Left forelimb (tissue), 1 donor: ENCODE results near the gene EML4.
"Not testable (repeated sequence)": the region's sequence is repeated elsewhere in the genome, so short reads cannot be mapped to it uniquely, and the experiment has no call there.

Source experiments
- DNase-seq: peaks from one replicate; pipeline ENCODE4 v3.0.0-alpha.2; 2018; ENCODE audit warnings: low spot score

EML4 gene

DNA sequence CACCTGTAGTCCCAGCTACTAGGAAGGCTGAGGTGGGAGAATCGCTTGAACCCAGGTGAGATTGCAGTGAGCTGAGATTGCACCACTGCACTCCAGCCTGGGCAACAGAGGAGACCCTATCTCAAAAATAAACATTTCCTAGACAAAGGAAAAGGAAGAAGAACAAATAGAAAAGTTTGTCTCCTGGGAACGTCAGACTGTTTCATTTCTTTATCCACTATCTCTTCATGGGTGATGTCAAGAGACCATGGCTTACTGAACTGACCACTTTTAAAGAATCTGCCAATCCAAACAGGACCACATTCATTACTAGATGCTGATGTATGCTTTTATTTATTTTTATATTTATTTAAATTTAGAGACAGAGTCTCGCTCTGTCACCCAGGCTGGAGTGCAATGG lies 165.1 kb downstream of the EML4 start:
- no peak for DNase-seq

DNA sequence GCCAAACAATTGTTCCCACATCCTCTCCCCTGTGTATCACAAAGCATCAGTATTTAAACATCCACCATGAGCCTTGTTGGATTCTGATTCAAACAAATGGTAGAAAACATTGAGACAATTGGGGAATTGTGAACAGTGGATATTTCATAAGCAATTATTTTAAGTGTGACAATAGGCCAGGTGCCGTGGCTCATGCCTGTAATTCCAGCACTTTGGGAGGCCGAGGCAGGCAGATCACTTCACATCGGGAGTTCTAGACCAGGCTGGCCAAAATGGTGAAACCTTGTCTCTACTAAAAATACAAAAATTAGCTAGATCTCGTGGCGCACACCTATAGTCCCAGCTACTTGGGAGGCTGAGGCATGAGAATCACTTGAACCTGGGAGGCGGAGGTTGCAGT lies 165.7 kb downstream of the EML4 start:
- DNase-seq, result not testable (repeated sequence)

DNA sequence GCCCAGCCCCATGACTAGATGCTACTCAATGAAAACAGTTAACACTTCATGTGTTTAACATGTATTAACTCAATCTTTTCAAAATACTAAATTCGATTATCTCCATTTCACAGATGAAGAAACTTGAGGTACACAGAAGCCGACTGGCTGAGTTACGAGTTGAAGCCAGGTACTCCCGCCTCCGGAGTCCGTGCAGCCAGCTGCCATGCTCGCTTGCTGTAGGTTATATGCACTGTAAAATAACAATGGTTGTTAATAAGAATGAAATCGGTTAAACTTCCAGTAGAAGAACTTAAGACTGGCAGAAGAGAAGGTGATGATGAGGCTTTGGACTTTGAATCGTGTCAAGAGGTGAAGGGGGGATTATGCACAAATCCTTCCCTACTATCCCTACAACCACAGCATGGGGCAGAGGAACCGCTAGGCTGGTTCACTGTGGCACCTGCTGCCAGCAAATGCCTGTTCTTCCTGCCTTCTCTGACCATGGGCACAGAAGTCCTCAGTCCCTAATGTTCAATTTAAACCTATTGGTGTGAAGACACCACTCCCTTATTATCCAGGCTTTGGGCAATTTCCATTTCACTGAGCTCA lies 166.5 kb downstream of the EML4 start:
- no peak for DNase-seq

DNA sequence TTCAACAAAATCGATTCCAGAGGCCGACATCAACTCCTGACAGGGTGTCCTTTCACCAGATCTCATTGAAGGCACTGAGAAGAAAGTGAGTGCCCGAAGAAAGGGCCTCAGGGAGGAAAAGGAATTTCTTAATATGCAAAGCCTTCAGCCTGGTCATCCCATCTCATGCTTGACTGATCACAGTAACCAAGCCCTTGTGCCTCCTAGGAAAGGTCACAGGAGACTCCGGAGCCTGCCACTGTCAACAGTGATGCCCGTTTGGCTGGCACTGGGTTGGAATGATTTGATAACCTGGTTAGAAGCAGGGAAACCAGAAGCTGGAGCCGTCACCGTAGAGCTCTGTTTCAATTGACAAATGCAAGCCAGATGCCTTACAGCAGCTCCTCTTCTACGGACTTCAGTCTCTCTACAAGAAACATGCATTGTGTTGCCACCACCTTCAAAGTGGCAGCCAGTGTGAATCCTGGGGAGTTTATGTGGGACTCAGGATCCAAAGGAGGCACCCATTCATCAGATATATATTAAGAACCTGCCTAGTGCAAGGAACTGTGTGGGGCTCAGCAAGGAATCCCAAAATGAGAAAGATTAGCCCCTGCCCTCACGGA lies 167.3 kb downstream of the EML4 start:
- DNase-seq, result no peak

DNA sequence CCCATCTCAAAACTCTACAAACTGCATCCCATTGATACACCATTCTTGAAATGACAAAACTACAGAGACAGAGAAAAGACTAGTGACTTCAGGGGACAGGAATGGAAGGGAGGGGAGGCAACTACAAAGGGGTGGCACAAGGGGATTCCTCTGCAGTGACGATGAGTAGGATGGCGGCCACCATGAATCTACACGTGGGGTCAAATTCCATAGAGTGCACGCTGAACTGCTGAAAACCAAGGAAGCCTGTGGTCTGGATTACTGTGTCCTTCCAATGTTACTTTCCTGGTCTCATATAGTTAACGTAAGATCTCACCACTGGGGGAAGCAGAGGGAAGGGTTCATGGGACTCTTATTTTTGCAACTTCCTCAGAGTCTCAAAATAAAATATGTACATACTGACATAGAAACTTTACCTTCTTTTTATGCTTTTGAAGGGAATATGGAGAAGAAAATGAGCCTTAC lies 168.2 kb downstream of the EML4 start:
- no peak for DNase-seq

DNA sequence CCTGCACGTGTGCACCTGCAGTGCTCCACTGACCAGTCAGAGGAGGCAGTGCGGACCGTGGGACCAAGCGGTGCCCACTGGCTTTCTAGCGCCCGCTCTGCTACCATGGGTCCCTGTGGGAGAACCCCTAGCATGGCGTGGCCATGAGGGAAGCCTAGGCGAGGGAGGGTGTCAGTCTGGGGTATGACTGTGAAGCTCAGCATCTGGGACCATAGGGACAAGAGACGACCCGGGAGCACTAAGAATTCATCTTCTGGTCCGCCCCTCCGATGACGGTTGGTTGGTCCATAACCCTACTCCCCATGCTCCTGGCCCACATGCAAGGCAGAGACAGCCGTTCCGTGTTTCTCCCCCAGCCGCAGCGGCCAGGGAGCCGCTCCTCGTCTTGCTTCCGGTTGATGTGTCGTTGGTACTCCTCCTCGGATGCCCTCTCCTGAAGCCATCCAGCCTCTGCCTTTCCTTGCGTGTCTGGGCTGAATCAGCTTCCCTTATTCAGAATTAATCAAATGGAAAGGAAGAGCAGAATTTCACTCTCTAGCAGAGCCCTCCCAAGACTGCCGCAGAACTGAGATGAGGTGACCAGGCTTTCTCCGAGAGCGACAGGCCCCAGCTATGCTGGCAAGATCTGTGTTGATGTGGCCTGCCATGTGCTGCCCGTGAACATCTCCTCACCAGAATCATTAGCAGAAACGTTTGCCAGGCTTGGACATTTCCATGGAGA lies 168.9 kb downstream of the EML4 start:
- no peak for DNase-seq

DNA sequence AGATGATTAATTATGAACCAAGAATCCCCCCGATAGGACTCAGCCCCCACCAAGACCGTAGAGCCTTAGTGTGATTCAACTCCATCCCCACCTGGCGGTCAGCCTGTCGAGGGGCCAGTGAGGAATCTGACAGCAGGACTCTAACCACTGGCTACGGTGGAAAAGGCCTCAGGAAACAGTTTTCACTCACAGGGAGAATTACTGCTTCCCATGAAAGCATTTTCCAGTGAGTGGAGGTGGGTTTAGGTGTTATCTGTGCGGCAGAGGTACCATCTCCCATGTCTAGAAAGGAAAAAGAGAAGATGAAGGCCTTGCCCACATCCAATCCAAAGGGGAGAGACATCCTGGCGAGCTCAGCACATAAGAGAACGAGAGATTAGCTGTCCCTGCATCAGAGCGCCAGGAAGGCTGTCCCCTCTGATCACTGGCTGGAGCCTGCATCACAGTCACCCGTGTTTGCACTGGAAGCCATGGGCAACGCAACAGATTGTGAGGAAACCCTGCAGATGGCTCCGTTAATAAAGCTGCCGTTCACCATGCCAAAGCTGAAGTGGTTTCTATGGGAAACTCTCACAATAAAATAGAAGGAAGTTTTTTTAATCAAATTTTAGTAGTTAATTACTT lies 169.5 kb downstream of the EML4 start:
- no peak for DNase-seq

DNA sequence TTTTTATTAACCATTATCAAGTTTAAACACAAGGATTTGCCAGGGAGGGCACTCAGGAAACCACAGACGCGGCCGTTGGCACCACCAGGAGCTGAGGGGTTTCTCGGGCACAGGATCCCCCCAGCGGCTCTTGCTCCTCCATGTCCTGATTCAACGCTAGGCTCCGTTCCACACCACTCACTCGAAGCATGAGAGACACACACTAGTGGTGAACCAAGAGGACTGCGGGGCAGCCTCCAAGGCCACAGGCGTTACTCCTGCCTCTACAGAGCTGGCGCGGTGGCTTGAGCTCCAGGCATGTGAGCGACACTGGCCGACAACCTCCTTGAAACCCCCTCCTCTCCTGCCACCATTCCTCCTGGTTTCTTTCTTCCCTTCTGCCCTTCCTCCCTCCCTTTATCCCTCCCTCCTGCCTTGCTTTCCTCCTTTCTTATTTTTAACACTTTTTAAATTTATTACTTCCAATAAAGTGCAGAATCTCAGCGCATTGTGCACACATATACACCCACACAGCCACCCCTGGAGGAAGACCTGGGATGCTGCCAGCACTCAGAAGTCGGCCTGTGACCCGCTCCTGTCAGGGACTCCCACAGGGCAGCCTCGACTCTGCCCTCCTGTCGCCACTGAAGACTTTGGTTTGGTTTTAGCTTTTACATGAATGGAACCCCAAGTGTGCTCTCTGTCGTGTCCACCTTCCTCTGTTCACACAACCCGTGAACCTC lies 170.2 kb downstream of the EML4 start:
- DNase-seq, result no peak

DNA sequence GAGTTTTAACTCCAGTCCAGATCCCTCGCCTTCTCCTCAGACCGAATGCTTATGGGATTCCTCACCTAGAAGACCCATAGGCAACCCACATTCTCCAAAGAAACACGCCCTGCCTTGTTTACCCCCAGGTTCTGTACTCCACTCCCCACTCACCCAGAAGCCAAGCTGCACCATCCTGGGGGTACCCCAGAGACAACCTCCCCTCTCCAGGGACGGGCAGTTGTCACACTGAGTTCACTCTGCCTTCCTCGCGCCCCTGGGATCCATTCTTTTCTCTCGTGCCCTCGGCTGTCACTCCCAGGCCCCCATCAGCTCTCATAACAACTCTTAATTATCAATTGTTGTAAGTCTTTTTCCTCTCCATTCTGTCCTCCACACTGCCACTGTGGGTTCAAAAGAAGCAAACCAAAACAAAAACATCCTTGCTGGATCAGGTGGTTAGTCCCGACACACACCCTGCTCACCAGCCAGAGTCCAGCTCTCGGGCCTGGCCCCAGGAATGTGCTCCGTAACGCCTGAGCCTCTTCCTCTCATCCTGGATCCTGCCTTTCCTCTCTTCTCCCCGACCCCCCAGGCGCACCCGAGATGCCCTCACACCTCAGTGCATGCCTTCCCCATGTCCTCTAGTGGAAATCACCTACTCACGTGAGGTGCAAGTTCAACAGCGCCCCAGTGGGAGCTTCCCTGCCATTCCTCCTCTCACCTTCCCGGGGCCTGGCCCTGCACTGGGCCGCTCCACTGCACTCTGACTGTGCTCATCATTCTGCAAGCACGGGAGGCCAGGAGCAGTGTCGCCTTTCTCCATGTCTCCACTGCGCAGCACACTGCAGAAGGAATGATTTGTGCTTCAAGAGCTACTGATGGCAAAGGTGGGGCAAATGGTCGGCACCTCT lies 171.1 kb downstream of the EML4 start:
- DNase-seq, result no peak

DNA sequence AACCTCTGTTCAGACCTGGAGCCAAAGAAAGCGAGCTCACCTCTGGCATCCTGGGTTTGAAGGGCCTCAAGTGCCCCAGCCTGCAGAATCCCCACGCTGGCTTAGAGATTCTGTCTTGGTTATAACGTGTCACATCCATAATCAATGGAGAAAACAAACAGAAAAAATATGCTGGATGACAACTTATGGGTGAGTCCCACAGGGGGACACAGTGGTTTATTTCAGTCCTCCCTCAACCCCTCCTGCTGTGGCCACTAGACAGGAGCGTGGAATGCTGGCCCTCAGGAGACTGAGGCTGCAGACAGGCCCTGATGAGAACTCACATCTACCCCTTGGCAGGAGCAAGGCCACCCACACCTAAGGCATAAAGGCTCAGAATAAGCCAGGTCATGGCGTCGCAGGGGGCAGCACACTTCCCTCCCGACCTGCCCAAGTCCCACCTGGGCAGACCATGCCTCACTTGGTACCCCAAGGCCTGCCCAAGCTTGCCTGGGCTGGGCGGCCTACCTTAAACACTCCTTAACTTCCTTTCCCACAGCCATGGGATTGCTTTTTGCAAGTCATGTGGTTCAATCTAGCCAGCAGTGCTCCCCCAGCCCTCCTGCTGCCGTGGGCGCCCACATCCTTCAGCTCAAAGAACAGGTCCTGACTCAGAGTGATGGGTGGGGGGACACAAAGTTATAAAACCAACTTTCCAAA lies 171.9 kb downstream of the EML4 start:
- no peak for DNase-seq

DNA sequence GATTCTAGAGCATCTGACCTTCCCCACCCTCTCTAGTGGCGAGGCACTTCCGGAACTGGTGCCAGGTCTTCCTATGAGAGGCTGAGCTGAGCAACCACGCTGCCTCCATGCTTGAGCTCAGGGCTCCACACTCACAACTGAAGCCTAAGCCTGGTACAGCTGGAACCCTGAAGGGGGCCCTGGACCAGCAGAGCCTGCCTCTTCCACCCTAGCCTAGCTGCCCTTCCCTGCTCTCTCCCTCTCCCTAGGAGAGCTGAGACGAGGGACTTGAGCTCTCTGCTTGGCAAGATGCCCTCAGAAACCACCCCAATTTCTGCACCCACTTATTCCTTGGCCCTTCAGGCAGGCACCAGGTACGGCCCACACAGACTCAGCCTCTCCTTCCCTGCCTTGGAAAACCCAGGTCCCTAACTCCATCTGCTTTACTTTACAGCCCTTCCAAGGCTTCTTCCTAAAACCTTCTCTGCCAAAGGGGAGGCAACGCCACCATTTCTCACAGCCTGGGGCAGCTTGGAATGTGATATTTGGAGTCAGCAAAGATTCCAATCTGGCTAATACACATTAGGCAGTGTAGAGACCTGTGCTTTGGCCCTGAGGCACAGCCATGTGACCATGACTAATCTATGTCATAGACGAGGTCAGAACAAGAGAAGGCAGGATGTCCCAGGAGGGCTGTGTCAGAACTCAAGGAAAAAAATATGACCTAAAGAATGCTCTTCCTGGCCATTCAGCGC lies 173.1 kb downstream of the EML4 start:
- DNase-seq, result no peak

DNA sequence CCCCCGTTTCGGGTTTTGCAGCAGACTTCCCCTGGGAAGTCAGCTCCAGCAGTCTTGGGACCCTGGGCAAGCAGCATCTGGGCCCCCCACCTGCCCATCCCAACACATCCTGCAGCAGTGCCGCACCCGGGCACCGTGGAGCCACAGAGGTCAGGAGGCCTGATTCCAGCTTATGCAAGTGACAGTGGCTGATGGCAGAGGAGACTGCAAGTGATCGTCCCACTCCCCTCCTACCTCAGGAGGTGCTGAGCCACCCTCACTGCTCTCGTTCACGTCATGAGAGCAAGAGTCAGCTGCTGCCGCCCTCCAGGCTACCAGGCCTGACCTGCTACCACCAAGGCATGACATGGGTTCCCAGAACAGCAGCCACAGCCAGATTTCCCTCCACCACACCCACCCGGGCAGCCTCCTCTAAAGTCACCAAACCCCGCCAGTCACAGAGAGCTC lies 173.7 kb downstream of the EML4 start:
- DNase-seq, result no peak

DNA sequence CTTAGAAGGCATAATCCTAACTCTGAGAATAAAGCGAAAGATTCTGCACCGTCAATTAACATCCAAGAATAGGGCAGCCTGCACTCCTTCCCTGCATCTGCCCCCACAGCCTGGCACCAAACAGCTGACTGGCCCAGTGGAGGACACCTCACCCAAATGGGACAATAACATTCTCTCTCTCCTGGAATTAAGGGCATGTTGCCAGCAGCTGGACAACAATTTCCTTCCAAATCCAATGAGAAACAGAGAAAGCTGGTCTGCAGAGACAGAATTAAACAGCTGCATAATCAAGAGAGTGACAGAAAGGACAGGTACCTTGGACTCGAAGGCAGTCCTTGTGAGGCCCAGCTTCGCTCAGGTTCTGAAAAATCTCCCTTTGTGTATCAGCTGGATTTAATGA lies 176.8 kb downstream of the EML4 start:
- DNase-seq, result no peak

DNA sequence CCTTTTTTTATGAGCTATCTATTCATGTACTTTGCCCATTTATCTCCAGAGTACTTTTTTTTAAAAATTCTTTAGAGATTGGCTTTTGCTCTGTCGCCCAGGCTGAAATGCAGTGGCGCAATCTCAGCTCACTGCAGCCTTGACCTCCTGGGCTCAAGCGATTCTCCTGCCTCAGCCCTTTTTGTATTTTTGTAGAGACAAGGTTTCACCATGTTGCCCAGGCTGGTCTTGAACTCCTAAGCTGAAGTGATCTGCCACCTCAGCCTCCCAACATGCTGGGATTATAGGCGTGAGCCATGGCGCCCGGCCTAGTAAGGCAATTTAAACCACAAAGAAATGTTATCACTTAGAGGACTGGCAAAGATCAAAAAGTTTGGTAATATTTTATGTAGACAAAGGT lies 177.7 kb downstream of the EML4 start:
- DNase-seq, result not testable (repeated sequence)

DNA sequence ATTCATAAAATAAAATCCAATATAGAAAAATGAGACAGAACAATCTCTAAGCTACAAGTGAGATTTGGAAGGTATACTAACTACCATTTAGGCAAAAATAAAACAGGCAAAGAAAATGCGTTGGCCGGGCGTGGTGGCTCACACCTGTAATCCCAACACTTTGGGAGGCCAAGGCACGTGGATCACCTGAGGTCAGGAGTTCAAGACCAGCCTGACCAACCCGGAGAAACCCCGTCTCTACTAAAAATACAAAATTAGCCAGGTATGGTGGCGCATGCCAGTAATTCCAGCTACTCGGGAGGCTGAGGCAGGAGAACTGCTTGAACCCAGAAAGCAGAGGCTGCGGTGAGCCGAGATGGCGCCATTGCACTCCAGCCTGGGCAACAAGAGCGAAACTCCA lies 178.4 kb downstream of the EML4 start:
- DNase-seq, result not testable (repeated sequence)

DNA sequence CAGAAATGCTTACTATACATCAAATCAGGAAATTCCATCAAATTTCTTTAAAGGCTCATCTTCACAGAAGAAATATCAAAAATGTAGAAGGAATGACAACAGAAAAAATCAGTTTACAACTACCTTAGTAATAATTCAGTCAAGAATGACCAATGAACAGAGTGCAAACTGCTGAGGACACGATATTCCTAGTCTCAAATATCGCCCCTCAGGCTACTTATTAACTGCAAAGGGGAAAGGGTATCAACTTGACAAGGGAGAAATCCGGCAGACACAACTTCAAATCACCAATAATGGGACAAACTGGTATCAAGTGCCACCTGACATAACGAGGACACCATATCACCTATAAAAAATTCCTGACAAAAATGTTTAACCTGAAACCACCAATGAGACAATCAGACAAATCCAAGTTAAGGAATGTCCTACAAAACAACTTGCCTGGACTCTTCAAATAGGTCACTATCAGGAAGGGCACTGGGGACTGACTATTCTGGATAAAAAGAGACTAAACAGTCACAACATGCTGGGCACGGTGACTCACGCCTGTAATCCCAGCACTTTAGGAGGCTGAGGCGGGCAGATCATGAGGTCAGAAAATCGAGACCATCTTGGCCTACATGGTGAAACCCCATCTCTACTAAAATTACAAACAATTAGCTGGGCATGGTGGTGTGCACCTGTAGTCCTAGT lies 179.1 kb downstream of the EML4 start:
- no peak for DNase-seq

DNA sequence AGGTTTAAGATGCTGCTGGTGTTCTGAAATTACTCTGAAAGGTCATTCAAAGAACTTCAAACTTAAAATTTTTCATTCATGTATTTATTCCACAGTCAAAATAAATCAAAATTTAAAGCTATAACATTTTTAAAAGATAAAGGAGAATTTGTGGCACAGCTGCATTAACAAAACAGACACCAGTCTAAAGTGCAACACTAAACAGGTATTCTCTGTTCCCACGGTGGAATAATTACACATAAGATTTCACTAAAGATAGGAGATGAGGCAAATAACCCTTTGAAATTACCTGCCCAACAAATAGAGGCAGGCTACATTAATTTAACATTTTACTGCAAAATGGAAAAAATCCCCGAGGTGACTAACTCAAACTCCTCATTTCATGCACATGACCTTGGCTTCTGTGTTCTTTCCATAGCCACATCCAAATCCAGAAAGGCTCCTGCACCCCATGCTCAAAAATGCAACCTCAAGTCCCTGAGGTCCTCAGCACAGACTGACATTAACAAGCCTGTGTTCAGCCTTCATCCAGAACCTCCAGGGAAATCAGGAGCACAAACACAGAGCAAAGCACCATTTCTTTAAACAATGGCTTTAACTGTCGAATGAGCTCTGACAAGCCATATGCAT lies 181.4 kb downstream of the EML4 start:
- no peak for DNase-seq

DNA sequence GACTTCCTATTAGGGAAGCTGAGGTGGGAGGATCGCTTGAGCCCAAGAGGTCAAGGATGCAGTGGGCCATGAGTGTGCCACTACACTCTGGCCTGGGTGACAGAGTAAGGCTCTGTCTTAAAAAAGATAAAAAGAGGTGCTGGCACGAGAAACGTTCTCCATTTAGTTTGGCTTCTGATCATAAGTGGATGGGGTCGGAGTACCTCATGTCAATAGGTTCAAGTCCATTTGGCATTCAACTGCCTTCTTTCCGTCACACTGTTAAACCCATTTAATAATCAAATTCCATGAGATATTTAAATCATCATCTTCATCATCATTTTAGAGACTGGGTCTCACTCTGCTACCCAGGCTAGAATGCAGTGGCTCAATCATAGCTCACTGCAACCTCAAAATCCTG lies 182.7 kb downstream of the EML4 start:
- no peak for DNase-seq
